H9 (cell line): ENCODE results near the gene RNF103. TPM values are rescaled to one million over a fixed set of nuclear protein-coding genes. Genes with fewer than 3 reads are reported as not detected.

Experiments used
- DNase-seq: peaks from one replicate; pipeline ENCODE4 v3.0.0-alpha.2; 2017
- H2AFZ ChIP-seq: one replicate; pipeline ENCODE4 v1.6.1; 2013; ENCODE audit warnings: mild to moderate bottlenecking, low read length, control low read depth, moderate library complexity
- H2AK5ac ChIP-seq: 2 replicates; pipeline ENCODE4 v1.6.1; 2013; ENCODE audit warnings: low read length, control low read depth, mixed read lengths; ENCODE audit not compliant: insufficient read length
- H2BK120ac ChIP-seq: one replicate; pipeline ENCODE4 v1.6.1; 2013; ENCODE audit warnings: low read depth, mild to moderate bottlenecking, low read length, control low read depth, inconsistent platforms; ENCODE audit not compliant: poor library complexity, severe bottlenecking
- H2BK12ac ChIP-seq: 2 replicates; pipeline ENCODE4 v1.6.1; 2013; ENCODE audit warnings: low read length, control low read depth, mixed read lengths, low read depth; ENCODE audit not compliant: insufficient read length
- H2BK15ac ChIP-seq: 2 replicates; pipeline ENCODE4 v1.6.1; 2013; ENCODE audit warnings: low read depth, low read length, control low read depth
- H2BK20ac ChIP-seq: one replicate; pipeline ENCODE4 v1.6.1; 2013; ENCODE audit warnings: low read depth, mild to moderate bottlenecking, low read length, control low read depth, inconsistent platforms; ENCODE audit not compliant: poor library complexity, severe bottlenecking
- H2BK5ac ChIP-seq: 2 replicates; pipeline ENCODE4 v1.6.1; 2013; ENCODE audit warnings: low read length, control low read depth, mixed read lengths; ENCODE audit not compliant: insufficient read length
- H3K14ac ChIP-seq: 2 replicates; pipeline ENCODE4 v1.6.1; 2013; ENCODE audit warnings: low read length, control low read depth; ENCODE audit not compliant: insufficient read depth
- H3K18ac ChIP-seq: 2 replicates; pipeline ENCODE4 v1.6.1; 2013; ENCODE audit warnings: low read depth, mild to moderate bottlenecking, mixed read lengths, low read length, control low read depth; ENCODE audit not compliant: insufficient read length
- H3K23ac ChIP-seq: 2 replicates; pipeline ENCODE4 v1.6.1; 2013; ENCODE audit warnings: low read length, control low read depth, mixed read lengths, low read depth; ENCODE audit not compliant: insufficient read length
- H3K23me2 ChIP-seq: 2 replicates; pipeline ENCODE4 v1.6.1; 2013; ENCODE audit warnings: low read depth, mild to moderate bottlenecking, mixed read lengths, low read length, control low read depth; ENCODE audit not compliant: insufficient read length, poor library complexity, severe bottlenecking
- H3K27ac ChIP-seq: 2 replicates; pipeline ENCODE4 v1.5.1; 2013; ENCODE audit warnings: low read length, control low read depth, mixed read lengths, low read depth; ENCODE audit not compliant: insufficient read length
- H3K27me3 ChIP-seq: 2 replicates; pipeline ENCODE4 v1.6.1; 2013; ENCODE audit warnings: low read length, control low read depth, inconsistent platforms; ENCODE audit not compliant: insufficient read depth
- H3K4ac ChIP-seq: 2 replicates; pipeline ENCODE4 v1.6.1; 2013; ENCODE audit warnings: low read depth, mild to moderate bottlenecking, control low read depth, inconsistent platforms, low read length, moderate library complexity
- H3K4me1 ChIP-seq: 2 replicates; pipeline ENCODE4 v1.6.1; 2013; ENCODE audit warnings: low read length, control low read depth, inconsistent platforms; ENCODE audit not compliant: insufficient read depth
- H3K4me2 ChIP-seq: 2 replicates; pipeline ENCODE4 v1.6.1; 2013; ENCODE audit warnings: low read length, control low read depth, mixed read lengths; ENCODE audit not compliant: insufficient read length, insufficient read depth
- H3K56ac ChIP-seq: 2 replicates; pipeline ENCODE4 v1.6.1; 2013; ENCODE audit warnings: low read depth, mild to moderate bottlenecking, mixed read lengths, low read length, control low read depth; ENCODE audit not compliant: insufficient read length
- H3K79me1 ChIP-seq: 2 replicates; pipeline ENCODE4 v1.6.1; 2013; ENCODE audit warnings: low read depth, mild to moderate bottlenecking, moderate library complexity, low read length, control low read depth, inconsistent platforms; ENCODE audit not compliant: insufficient read depth, poor library complexity, severe bottlenecking
- H3K79me2 ChIP-seq: 2 replicates; pipeline ENCODE4 v1.6.1; 2013; ENCODE audit warnings: low read length, control low read depth, inconsistent platforms; ENCODE audit not compliant: insufficient read depth
- H3K9ac ChIP-seq: 2 replicates; pipeline ENCODE4 v1.6.1; 2013; ENCODE audit warnings: low read length, control low read depth, mixed read lengths; ENCODE audit not compliant: insufficient read length; ENCODE audit errors: extremely low read depth
- H3K9me3 ChIP-seq: one replicate; pipeline ENCODE4 v1.6.1; 2013; ENCODE audit warnings: low read depth, low read length, inconsistent platforms; ENCODE audit not compliant: control insufficient read depth
- H3T11ph ChIP-seq: one replicate; pipeline ENCODE4 v1.6.1; 2013; ENCODE audit warnings: mild to moderate bottlenecking, low read length, control low read depth, inconsistent platforms
- H4K20me1 ChIP-seq: one replicate; pipeline ENCODE4 v1.6.1; 2013; ENCODE audit not compliant: control insufficient read depth, insufficient read length, insufficient read depth
- H4K5ac ChIP-seq: 2 replicates; pipeline ENCODE4 v1.6.1; 2013; ENCODE audit warnings: low read depth, mild to moderate bottlenecking, mixed read lengths, low read length, control low read depth; ENCODE audit not compliant: insufficient read length
- H4K8ac ChIP-seq: replicated peaks from 2 replicates; pipeline ENCODE4 v1.6.1; 2013; ENCODE audit warnings: low read length, control low read depth, mixed read lengths, low read depth; ENCODE audit not compliant: insufficient read length
- H4K91ac ChIP-seq: 2 replicates; pipeline ENCODE4 v1.6.1; 2013; ENCODE audit warnings: low read depth, mild to moderate bottlenecking, moderate library complexity, mixed read lengths, low read length, control low read depth; ENCODE audit not compliant: insufficient read length
- H3K27ac Mint-ChIP-seq, 3 experiments: 2 replicates in 2 of 3; 3 replicates in 1 of 3; pipeline ENCODE4 v1.8.0; 2020 to 2021; ENCODE audit warnings: mixed read lengths in 3 of 3, mild to moderate bottlenecking in 1 of 3, moderate library complexity in 1 of 3
- H3K27me3 Mint-ChIP-seq: 2 replicates; pipeline ENCODE4 v1.8.0; 2021; ENCODE audit warnings: low read depth, mild to moderate bottlenecking, moderate library complexity, mixed read lengths
- H3K36me3 Mint-ChIP-seq, 3 experiments: 2 replicates in 2 of 3; 3 replicates in 1 of 3; pipeline ENCODE4 v1.8.0; 2020 to 2021; ENCODE audit warnings: low read depth in 3 of 3, mixed read lengths in 3 of 3; ENCODE audit not compliant: insufficient read depth in 1 of 3
- H3K4me1 Mint-ChIP-seq, 2 experiments: 2 replicates each; pipeline ENCODE4 v1.8.0; 2020; ENCODE audit warnings: mixed read lengths in 2 of 2
- H3K4me3 Mint-ChIP-seq, 2 experiments: 2 replicates in 1 of 2; 3 replicates in 1 of 2; pipeline ENCODE4 v1.8.0; 2020 to 2021; ENCODE audit warnings: mild to moderate bottlenecking in 2 of 2, mixed read lengths in 2 of 2, moderate library complexity in 1 of 2
- H3K9me3 Mint-ChIP-seq, 2 experiments: 2 replicates in 1 of 2; 3 replicates in 1 of 2; pipeline ENCODE4 v1.8.0; 2020; ENCODE audit warnings: mild to moderate bottlenecking in 2 of 2, mixed read lengths in 2 of 2, moderate library complexity in 1 of 2
- WGBS: extraction: QIAGEN DNeasy Blood & Tissue Kit; methylation state at CpG from one replicate; pipeline ENCODE4 v1.1.7; 2013; ENCODE audit warnings: missing lambda C conversion rate, low lambda C conversion rate, mixed read lengths; ENCODE audit not compliant: insufficient read length; ENCODE audit errors: extremely low coverage; 5-methylcytosine and 5-hydroxymethylcytosine counted together
- total RNA-seq: library from RNA; stranded (reverse); gene quantifications from 2 replicates; pipeline ENCODE4 v1.2.1, GENCODE V29; 2021
- TF ChIP-seq, protein P1 (sequence below): fragments of 200-600 bp; sonication (generic); conservative IDR thresholded peaks from 3 replicates; pipeline ENCODE4 v1.8.0; 2021; ENCODE audit warnings: antibody characterized with exemption, mild to moderate bottlenecking

The RNF103 gene
- total RNA-seq, 1 experiment from 2014 or later = 7.1 TPM

DNA sequence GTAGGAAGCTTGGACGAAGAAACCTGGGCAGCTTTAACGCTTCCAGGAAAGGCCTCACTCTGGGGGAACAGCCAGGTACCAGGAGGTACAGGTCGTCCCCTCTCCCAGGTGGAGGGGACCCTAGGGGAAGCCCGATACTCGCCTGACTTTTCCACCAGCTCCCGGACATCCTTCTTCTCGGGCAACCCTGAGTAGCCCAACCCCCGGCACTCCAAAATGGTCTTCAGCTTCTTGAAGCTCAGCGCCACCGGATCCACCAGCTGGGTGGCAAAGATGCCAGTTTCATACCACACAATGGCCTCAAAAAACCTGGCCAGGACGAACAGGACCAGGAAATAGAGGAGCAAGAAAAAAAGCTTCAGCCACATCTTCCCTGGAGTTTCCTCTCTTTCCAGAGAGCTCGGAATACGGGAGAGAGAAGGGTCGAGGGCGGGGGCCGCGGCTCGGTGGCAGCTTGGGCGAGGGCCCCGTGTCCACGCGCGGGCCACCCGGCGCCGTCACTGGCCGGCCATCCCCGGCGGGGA lies 1.1 kb downstream of the RNF103 start:
- Histone ChIP-seq H3K79me2 (no peaks in the 10 kb centered on the region), H3K79me1 (no peaks in the 10 kb centered on the region), H3K27ac (no peak overlapping the region), H3T11ph (no peak overlapping the region), H3K14ac (peak overlapping the region; percentile 16), H2AFZ (no peak overlapping the region), H2BK12ac (no peak overlapping the region), H2BK5ac (no peak overlapping the region), H3K4ac (no peak overlapping the region), H2BK120ac (no peak overlapping the region), H3K9ac (peak overlapping the region; percentile 73), H3K23me2 (peaks cover 6% of the 10 kb centered on the region), H3K56ac (no peak overlapping the region), H2AK5ac (no peak overlapping the region), H3K23ac (no peak overlapping the region), H4K8ac (no peak overlapping the region), H3K27me3 (no peaks in the 10 kb centered on the region), H2BK20ac (no peak overlapping the region), H4K91ac (no peak overlapping the region), H3K18ac (peak overlapping the region; percentile 34), H2BK15ac (no peak overlapping the region), H4K20me1 (peaks cover 3% of the 10 kb centered on the region), H3K4me1 (no peaks in the 10 kb centered on the region), H3K9me3 (no peaks in the 10 kb centered on the region), H3K4me2 (peak overlapping the region; percentile 82), H4K5ac (no peak overlapping the region)
- peaks cover 15 to 23% of the 10 kb centered on the region in 2 experiments for H3K4me1 Mint-ChIP-seq
- H3K4me3 Mint-ChIP-seq = peak overlapping the region; percentile 88 to 95
- H3K27ac Mint-ChIP-seq = peak overlapping the region; percentile 57 to 81 (median 65); a peak in 2 of 7 replicates
- no peak for DNase-seq
- H3K36me3 Mint-ChIP-seq = peaks cover 0 to 10% (median 7%) of the 10 kb centered on the region in 3 experiments; a peak in 6 of 7 replicates
- no peaks in the 10 kb centered on the region for H3K9me3 Mint-ChIP-seq
- WGBS = no CpG with 5 or more reads among the region's 29 CpGs
- TF ChIP-seq, protein P1, sequence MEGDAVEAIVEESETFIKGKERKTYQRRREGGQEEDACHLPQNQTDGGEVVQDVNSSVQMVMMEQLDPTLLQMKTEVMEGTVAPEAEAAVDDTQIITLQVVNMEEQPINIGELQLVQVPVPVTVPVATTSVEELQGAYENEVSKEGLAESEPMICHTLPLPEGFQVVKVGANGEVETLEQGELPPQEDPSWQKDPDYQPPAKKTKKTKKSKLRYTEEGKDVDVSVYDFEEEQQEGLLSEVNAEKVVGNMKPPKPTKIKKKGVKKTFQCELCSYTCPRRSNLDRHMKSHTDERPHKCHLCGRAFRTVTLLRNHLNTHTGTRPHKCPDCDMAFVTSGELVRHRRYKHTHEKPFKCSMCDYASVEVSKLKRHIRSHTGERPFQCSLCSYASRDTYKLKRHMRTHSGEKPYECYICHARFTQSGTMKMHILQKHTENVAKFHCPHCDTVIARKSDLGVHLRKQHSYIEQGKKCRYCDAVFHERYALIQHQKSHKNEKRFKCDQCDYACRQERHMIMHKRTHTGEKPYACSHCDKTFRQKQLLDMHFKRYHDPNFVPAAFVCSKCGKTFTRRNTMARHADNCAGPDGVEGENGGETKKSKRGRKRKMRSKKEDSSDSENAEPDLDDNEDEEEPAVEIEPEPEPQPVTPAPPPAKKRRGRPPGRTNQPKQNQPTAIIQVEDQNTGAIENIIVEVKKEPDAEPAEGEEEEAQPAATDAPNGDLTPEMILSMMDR = no peak
- peaks cover 10% of the 10 kb centered on the region for H3K27me3 Mint-ChIP-seq
